DOHH2 (cell line): ENCODE results near the gene ALOXE3.

Experiments used
- H3F3A ChIP-seq: fragments of 200-600 bp; sonication (generic), shearing (Covaris generic); 2 replicates; pipeline ENCODE4 v1.6.0; 2016; ENCODE audit warnings: antibody characterized with exemption, mild to moderate bottlenecking; ENCODE audit not compliant: control insufficient read depth, insufficient read depth
- H3K27ac ChIP-seq: fragments of 200-600 bp; sonication (generic); 2 replicates; pipeline ENCODE4 v1.5.1; 2014; ENCODE audit warnings: low read depth, mild to moderate bottlenecking, low read length, moderate library complexity
- H3K27me3 ChIP-seq: fragments of 200-600 bp; sonication (generic); 2 replicates; pipeline ENCODE4 v1.6.1; 2014; ENCODE audit warnings: mild to moderate bottlenecking, low read length, mixed read lengths; ENCODE audit not compliant: control insufficient read depth
- H3K36me3 ChIP-seq: fragments of 200-600 bp; sonication (generic); 2 replicates; pipeline ENCODE4 v1.6.1; 2014; ENCODE audit warnings: mild to moderate bottlenecking, low read length, moderate library complexity, mixed read lengths; ENCODE audit not compliant: control insufficient read depth
- H3K4me1 ChIP-seq: fragments of 200-600 bp; sonication (generic); 2 replicates; pipeline ENCODE4 v1.6.1; 2014; ENCODE audit warnings: mild to moderate bottlenecking, low read length, mixed read lengths; ENCODE audit not compliant: control insufficient read depth
- H3K4me2 ChIP-seq: fragments of 200-600 bp; sonication (generic); 2 replicates; pipeline ENCODE4 v1.6.0; 2014; ENCODE audit warnings: mild to moderate bottlenecking, low read length, moderate library complexity
- H3K4me3 ChIP-seq: fragments of 200-600 bp; sonication (generic); 2 replicates; pipeline ENCODE4 v1.5.1; 2014; ENCODE audit warnings: mild to moderate bottlenecking, low read length, mixed read lengths
- H3K79me2 ChIP-seq: fragments of 200-600 bp; sonication (generic); 2 replicates; pipeline ENCODE4 v1.6.1; 2014; ENCODE audit warnings: mild to moderate bottlenecking, low read length, mixed read lengths; ENCODE audit not compliant: control insufficient read depth
- H3K9me2 ChIP-seq: fragments of 200-600 bp; sonication (generic); replicated peaks from 2 replicates; pipeline ENCODE4 v1.6.1; 2014; ENCODE audit warnings: mild to moderate bottlenecking, low read length, mixed read lengths; ENCODE audit not compliant: control insufficient read depth
- H3K9me3 ChIP-seq: fragments of 200-600 bp; sonication (generic); 2 replicates; pipeline ENCODE4 v1.6.1; 2014; ENCODE audit warnings: antibody characterized with exemption, low read length, mixed read lengths; ENCODE audit not compliant: control insufficient read depth, insufficient read depth
- H4K20me1 ChIP-seq: fragments of 200-600 bp; sonication (generic); 2 replicates; pipeline ENCODE4 v1.6.0; 2014; ENCODE audit warnings: low read depth, mild to moderate bottlenecking, antibody characterized with exemption, low read length, moderate library complexity; ENCODE audit not compliant: control insufficient read depth, insufficient read depth
- EZH2phosphoT487 ChIP-seq: fragments of 200-600 bp; sonication (generic); IDR thresholded peaks from 2 replicates; pipeline ENCODE4 v1.6.1; 2017; ENCODE audit warnings: borderline replicate concordance, mild to moderate bottlenecking, antibody characterized with exemption, low read length, moderate library complexity, mixed read lengths
- TF ChIP-seq, protein P1 (sequence below): fragments of 200-600 bp; sonication (generic); IDR thresholded peaks from one replicate; pipeline ENCODE4 v1.5.1; 2014; ENCODE audit warnings: antibody characterized with exemption, mild to moderate bottlenecking, low read depth, low read length; ENCODE audit not compliant: poor library complexity, severe bottlenecking

ALOXE3 gene

DNA sequence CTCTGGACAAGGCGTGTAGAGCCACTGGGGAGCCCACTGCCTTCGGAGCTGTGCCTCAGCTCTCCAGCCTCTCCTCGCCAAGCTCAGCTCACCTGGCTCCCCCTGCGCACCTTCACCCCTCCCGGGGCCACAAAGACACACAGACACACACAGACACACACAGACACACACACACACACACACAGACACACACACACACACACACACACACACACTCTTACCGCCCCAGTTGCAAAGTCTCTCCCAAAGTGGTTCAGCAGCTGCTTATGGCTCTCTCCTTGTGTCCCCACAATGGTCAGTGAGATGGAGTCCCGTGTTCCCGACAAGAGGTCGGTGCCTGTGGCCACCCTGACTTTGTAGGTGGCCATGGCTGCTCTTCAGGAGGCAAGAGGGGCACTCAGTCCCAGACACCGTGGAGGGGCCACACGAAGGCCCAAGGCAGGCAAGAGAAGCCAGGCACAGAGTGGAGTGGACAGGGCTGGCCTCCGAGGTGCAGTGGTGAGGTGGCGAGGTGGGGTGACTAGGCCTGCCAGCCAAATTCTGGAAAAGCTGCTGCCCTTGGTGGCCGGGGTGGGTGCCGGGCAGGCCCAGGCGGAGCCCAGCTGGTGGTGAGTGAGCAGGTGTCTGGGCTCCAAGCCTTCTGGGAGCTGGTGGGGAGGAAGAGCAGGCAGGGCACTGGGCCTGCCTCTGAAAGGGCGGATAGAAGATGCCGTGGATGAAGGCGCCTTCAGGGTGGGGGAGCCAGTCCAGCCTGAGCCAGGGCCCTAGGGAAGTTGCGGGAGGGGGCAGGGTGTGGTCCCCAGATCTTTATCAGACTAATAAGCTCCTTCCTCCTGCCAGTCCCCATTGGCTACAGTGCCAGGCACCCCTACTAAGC lies 31.0 kb downstream of the ALOXE3 start, which contains the start of gene ALOX12B:
ALOX12B (minus strand) TSS at position 642 of the 877 bp plus-strand sequence; CDS start at position 368, 274 bp downstream.
- H3F3A ChIP-seq = no peaks in the 10 kb centered on the region
- no peak within 1 kb of the TSS for H3K4me3 ChIP-seq
- no peaks in the 10 kb centered on the region for H3K9me3 ChIP-seq
- peaks cover 41% of the 10 kb centered on the region for H3K27me3 ChIP-seq
- no peaks in the 10 kb centered on the region for H3K79me2 ChIP-seq
- no peak for TF ChIP-seq EZH2phosphoT487
- TF ChIP-seq, protein P1, sequence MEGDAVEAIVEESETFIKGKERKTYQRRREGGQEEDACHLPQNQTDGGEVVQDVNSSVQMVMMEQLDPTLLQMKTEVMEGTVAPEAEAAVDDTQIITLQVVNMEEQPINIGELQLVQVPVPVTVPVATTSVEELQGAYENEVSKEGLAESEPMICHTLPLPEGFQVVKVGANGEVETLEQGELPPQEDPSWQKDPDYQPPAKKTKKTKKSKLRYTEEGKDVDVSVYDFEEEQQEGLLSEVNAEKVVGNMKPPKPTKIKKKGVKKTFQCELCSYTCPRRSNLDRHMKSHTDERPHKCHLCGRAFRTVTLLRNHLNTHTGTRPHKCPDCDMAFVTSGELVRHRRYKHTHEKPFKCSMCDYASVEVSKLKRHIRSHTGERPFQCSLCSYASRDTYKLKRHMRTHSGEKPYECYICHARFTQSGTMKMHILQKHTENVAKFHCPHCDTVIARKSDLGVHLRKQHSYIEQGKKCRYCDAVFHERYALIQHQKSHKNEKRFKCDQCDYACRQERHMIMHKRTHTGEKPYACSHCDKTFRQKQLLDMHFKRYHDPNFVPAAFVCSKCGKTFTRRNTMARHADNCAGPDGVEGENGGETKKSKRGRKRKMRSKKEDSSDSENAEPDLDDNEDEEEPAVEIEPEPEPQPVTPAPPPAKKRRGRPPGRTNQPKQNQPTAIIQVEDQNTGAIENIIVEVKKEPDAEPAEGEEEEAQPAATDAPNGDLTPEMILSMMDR = no peak
- no peaks in the 10 kb centered on the region for H3K9me2 ChIP-seq
- H4K20me1 ChIP-seq = no peaks in the 10 kb centered on the region
- H3K4me1 ChIP-seq = peaks cover 19% of the 10 kb centered on the region
- no peak within 1 kb of the TSS for H3K27ac ChIP-seq
- H3K4me2 ChIP-seq = no peak within 1 kb of the TSS
- H3K36me3 ChIP-seq = no peaks in the 10 kb centered on the region

DNA sequence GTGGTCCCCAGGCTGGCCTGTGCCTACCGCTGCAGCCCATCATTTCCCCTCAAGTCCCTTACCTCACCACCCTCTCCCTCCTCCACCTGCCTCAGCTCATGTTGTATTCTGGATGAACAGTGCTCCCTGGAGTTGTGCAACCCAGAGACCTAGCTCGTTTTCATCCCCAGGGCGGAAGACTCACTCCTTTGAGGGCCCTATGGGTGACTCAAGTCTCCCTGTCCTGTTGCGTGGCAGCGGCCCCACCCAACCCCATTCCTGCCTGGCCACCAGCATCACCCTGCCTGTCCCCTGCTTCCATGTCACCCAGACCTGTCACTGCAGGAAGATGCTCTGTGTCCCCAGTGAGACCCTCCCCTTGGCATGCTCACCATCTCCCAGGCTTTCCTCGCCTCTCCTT lies 34.1 kb downstream of the ALOXE3 start:
- peaks cover 17% of the 10 kb centered on the region for H3K27me3 ChIP-seq
- H3F3A ChIP-seq = no peaks in the 10 kb centered on the region
- TF ChIP-seq, protein P1 = no peak
- no peak for TF ChIP-seq EZH2phosphoT487

GRCh38 chr17:8082292-8082691 lies 36.0 kb downstream of the ALOXE3 start:
- Histone ChIP-seq H3K4me3 (no peak overlapping the region), H3K27me3 (peaks cover 8% of the 10 kb centered on the region; the same call in 1 of the 2 replicates), H3K4me1 (peaks cover 13% of the 10 kb centered on the region), H3K27ac (no peak overlapping the region), H3K79me2 (no peaks in the 10 kb centered on the region), H3F3A (no peaks in the 10 kb centered on the region), H3K9me3 (no peaks in the 10 kb centered on the region), H3K9me2 (no peaks in the 10 kb centered on the region), H3K4me2 (no peak overlapping the region), H3K36me3 (no peaks in the 10 kb centered on the region), H4K20me1 (no peaks in the 10 kb centered on the region)
- TF ChIP-seq EZH2phosphoT487 = no peak
- TF ChIP-seq, protein P1 = no peak

More for the DNA sequence above, 34.1 kb downstream of the ALOXE3 start:
- Histone ChIP-seq H3K27ac (no peak overlapping the region), H3K79me2 (no peaks in the 10 kb centered on the region), H3K4me3 (no peak overlapping the region), H3K36me3 (no peaks in the 10 kb centered on the region), H4K20me1 (no peaks in the 10 kb centered on the region), H3K4me2 (no peak overlapping the region), H3K4me1 (peaks cover 7% of the 10 kb centered on the region), H3K9me2 (no peaks in the 10 kb centered on the region), H3K9me3 (no peaks in the 10 kb centered on the region)
